ENCODE results near the gene PRKAA2. TPM values are rescaled to one million over a fixed set of nuclear protein-coding genes. Genes with fewer than 3 reads are reported as not detected.

Gene PRKAA2
- total RNA-seq, 1 experiment from 2014 or later: 0.92 TPM

DNA sequence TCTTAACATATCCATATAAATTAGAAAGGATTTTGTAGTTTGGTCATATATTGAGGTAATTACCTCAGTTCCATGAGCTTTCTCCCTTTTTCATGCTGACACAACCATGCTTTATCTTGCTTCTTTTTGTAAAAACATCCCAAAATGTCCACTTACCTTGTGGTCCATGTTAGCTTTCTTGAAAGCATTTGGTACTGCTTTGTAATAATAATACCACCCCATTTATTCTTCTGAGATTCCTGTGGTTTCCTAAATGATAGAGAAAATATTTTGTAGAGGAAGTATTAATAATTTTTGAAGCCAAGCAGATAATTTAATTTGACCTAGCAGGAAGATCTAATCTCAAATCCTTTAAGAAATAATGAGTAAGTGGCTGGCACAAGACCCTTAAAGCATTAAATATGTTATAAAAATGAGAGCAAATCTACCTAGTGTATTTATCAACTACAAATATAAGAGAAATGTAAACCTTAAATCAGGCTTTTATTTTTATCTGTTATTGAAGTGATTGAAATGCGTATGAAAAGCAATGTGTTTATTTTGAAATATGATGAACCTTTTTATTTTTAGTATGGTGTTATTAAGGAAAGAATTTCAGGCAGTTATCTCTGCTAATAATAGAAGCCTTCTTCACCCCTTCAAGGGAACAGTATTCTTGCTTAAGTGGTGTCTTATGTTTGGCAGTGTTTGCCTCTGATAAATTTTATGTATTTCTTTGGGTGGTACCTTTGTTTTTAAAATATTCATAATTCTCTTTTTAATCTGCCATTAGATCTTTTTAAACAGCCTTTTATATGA lies 9.2 kb downstream of the PRKAA2 start:
- DNase-seq (ENCODE audit: low read depth): no peak

DNA sequence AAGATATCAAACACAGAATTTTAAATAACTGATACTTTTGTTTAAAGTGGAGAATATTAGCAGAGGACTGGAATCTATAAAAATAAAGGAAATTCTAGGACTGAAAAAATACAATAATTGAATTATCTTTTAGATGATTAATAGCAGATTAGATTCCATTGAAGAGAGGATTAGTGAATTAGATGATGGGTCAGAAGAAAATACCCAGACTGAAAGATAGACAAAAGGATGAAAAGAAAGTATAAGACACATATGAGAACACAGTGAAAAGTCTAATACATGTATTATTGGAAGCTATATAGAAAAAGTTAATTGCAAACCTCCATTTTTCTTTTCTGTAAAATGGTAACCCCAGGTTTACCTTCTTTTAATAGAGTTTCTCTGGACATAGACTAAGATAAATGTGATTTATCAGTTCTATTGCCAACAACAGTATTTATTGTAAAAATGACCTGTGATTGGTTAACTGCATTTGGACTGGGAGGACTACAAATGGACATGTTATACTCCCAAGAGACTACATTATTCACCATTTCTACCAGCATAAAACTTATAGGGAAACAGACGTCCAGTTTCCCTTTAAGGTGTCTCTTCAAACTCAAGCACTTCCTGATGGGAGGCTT lies 11.0 kb downstream of the PRKAA2 start:
- no peak for DNase-seq (ENCODE audit: low read depth)

DNA sequence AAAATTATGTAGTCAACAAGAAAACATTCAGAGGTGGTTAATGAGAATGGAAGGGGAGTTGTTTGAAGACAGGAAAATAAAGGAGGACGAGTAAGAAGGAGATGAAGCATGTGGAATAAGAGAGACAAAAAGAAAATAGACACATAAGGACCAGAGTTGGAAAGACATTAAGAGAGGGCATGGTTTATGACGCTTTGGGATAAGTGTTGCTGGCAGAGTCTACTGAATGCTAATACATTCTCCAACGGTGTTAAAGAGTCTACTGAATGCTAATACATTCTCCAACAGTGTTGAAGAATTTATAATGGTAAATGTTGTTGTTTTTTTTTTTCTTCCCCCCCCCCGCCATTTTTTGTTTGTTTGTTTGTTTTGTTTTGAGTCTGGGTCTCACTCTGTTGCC lies 13.1 kb downstream of the PRKAA2 start:
- DNase-seq (ENCODE audit: low read depth): no peak

DNA sequence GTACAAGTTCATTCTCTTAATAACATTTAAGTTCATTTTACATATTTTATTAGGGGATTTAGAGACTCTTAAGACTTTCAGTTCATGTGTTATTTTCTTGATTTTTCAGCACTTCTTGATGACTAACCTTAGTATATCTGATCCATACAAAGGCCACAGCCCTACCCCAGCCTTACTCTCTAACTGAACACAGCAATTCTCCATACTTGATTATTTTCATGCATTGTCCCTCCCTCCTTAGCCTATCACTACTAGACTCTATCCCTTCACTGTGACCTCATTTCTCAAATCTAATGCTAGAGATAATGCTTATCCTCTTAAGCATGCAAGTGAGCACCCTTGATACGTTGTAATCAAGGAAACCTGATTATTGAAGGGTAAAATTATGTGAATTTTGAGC lies 15.2 kb downstream of the PRKAA2 start:
- DNase-seq (ENCODE audit: low read depth): no peak

DNA sequence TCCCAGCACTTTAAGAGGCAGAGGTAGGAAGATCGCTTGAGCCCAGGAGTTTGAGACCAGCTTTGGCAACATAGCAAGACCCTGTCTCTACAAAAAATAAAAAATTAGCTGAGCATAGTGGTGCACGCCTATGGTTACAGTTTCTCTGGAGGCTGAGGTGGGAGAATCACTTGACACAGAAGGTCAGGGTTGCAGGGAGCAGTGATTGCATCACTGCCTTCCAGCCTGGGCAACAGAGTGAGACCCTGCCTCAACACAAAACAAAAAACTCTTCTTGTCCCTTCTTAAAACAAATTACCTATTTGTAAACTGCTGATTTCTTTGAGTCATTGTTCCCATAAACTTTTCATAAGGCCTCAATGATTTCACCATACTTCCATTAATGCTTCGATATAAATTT lies 18.7 kb downstream of the PRKAA2 start:
- DNase-seq (ENCODE audit: low read depth): no peak

DNA sequence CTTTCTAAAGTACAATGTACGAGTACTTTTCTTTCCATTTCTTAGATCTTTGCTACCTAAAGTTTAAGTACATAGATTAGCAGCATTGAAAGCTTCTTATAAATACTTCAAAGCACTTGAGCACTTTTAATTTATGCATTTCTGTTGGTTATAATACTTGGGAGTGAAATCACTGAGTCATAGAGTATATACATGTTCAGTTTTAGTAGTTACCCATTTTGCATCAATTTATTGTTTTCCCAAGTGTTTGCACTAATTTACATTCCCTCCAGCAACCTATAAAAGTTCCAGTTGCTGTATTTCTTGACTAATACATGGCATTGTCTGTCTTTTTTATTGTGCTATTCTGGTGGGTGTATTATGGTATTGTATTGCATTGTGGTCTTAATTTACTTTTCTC lies 20.3 kb downstream of the PRKAA2 start:
- DNase-seq (ENCODE audit: low read depth): no peak

DNA sequence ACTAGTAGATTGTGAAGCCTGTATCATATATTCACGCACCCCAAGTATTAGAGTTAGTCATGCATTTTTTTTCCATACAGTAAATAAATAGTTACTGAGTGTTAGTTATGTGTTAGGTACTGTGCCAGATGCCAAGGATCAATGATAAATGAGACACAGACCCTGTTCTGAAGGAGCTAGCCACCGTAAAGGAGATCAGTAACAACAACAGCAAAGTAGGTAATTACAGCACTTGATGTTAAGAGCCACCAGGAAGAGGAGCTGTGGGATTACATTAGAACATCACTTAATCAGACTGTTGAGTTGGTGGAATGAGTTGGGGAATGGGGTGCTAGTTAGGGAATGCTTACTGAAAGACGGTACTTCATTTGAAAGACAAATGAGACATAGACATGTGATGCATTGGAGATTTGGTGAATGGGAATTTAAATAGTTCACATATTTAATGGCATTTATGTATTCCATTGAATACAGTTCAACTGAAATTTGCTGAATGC lies 21.0 kb downstream of the PRKAA2 start:
- no peak for DNase-seq (ENCODE audit: low read depth)

DNA sequence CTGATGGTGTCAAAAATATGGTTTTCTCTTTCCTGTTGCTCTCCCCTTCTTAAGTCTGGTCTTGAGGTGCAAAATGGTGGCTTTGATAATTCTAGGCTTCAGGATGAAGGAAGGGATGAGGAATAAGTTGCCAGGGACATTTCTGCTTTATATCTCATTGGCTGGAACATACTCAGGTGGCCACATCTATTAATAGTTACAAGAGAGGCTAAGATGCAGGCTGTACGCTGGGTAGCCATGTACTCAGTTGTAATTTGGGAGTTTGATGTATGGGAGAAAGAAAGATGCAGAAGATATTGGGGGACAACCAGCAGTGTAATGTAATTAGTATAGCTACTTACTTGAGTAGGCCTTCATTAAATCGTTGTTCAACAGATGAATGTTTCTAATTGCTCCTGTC lies 25.2 kb downstream of the PRKAA2 start:
- no peak for DNase-seq (ENCODE audit: low read depth)

DNA sequence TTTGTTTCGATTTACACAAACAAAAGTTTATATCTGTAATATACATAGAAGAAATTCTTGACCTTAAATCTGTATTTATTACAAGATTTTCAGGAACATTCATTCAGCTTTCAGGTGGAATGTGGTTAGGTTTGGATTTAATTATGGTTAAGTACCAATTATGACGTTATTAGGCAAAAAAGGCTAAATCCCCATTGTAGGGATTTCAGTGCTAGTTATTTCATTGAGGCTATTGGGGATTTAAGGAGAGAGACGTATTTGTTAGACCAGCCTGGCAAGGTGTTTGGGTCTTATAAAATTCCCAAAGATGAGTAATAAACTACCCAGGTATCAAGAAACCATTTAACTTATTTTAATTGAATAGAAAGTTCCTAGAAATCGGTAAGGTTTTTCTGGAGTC lies 26.0 kb downstream of the PRKAA2 start:
- no peak for DNase-seq (ENCODE audit: low read depth)

DNA sequence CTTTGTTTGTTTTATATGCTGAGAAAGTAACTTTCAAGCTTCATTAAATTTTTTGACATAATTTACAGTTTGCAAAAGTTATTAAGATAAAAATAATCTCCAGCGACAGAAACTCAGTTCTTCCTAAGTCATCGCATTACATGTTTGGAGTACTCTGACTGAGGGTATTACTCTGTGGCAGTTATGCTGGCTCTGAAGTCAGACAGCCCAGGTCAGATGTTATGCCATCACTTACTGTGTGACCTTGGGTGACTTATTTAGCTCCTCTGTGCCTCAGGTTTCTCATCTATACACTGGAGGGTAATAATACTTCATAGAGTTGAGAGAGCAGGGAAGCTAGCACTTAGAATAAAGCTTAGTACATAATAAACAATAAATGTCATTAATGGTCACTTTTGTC lies 26.4 kb downstream of the PRKAA2 start:
- no peak for DNase-seq (ENCODE audit: low read depth)

DNA sequence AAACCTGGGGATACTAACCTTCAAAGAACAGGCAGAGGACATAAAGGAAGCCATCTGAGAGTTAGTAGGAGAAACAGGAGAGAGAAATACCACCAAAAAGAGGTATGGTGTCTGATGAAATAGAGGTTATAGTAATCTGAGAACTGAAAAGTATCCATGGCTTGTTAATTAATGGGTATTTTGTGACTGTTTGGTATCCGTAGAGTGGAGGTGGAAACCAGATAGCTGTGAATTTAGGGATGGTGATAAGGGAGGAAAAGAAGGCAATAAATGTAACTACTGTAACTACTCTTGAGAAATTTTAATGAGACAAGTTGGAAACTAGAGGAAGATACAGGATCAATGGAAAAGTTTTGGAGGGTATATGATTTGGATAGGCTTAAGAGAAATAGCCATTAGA lies 27.5 kb downstream of the PRKAA2 start:
- DNase-seq (ENCODE audit: low read depth): no peak

GRCh38 chr1:56675763-56676162 lies 30.6 kb downstream of the PRKAA2 start:
- DNase-seq (ENCODE audit: low read depth): no peak

- peak; percentile 87 for DNase-seq (ENCODE audit: low read depth)
These were observed 31.5 kb downstream of the PRKAA2 start for GRCh38 chr1:56676571-56677035.

GRCh38 chr1:56683569-56683968 lies 38.5 kb downstream of the PRKAA2 start:
- no peak for DNase-seq (ENCODE audit: low read depth)

- DNase-seq (ENCODE audit: low read depth): no peak
These were observed 41.1 kb downstream of the PRKAA2 start for GRCh38 chr1:56686169-56686568.

DNA sequence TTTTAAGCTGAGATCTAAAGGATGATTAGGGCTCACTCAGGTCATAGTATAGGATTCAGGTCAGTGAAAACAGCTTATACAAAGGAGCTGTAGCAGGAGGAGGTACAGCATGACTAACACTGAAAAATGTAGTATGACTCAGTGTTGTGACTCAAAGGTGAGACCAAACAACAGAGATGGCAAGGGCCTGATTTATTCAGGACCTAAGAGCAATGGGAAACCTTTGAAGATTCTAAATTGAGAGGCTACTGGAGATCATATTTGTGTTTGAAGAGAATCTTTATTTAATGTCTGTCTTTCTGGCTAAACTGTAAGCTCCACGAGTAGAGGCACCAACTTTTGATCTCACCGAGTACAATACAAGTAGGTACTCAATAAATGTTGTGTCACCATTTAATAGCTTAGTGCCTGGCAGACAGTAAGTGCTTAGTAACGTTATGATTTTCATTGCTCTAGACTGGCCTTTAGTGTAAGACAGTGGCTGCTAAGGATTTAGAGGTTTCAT lies 43.5 kb downstream of the PRKAA2 start:
- peak; percentile 74 for DNase-seq (ENCODE audit: low read depth)

DNA sequence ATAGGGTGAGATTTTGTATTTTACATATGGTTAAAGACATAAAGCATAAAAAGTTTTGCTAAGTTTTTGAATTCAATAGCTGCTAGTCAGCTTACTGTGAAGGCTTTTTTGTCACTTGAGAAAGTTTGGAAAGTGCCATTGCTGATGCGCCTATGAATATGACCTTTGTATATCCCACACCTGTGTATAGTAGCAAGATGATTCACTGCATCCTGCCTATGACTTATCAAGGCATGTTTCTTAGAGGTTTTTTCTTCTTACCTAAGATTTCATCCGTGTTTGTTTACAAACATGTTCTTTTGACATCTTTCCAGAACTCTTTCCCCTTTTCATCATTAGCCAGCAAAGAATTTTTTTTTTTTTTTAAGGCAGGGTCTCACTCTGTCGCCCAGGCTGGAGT lies 51.5 kb downstream of the PRKAA2 start:
- DNase-seq (ENCODE audit: low read depth): no peak

- DNase-seq (ENCODE audit: low read depth): no peak
These were observed 58.6 kb downstream of the PRKAA2 start for GRCh38 chr1:56703747-56704146.

- no peak for DNase-seq (ENCODE audit: low read depth)
These were observed 62.3 kb downstream of the PRKAA2 start for GRCh38 chr1:56707379-56707778.

DNA sequence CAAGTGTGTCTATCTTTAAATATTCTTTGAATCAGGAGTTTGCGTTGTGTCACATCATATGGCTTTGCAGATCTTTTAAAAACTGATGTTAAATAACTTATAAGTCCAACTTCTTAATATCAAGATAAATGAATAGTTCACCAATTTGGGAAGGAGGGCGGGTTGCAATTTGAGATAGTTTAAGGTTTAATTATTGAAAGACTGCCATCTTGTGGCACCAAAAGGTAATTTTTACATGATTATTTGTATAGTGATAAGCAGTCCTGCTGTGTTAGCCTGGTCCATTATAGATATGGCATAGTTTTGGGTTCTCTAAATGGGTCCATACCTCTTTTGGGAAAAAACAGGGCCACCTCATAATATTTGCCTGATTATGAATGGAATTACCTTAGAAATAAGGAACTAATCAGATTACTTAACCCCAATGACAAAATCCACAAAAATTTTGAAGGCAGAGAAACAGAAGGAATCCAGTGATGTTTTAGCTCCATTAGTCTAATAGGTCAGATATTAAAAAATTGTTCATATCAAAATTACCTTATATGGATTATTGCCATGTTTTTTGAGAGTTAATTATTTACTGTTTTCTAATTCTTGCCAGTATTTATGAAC lies 64.3 kb downstream of the PRKAA2 start:
- peak; percentile 51 for DNase-seq (ENCODE audit: low read depth)

DNA sequence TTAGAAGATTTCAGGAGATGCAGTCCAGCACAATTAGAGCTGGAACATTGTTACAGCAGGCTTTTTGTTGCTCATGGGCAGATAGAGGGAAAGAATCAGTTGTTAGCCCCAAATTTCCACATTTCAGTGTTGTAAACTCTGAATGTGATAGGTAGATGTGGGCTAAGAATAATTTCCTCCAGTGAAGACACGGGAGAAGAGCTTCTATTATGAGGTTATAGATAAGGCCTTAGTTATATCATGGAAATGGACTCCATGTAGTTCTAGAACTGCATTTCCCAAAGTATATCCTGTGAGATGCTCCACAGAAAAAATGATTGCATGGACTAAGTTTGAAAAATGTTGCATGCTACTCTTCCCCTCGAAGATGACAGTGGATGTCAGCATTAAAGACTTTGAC lies 64.9 kb downstream of the PRKAA2 start:
- no peak for DNase-seq (ENCODE audit: low read depth)

- DNase-seq (ENCODE audit: low read depth): peak; percentile 55
These were observed 65.5 kb downstream of the PRKAA2 start for GRCh38 chr1:56710646-56711045.

Measured in LHCN-M2 (cell line).